Mesothelial cell of epicardium (in vitro differentiated cells): ENCODE results near the gene FCER1G. TPM values are rescaled to one million over a fixed set of nuclear protein-coding genes. Genes with fewer than 3 reads are reported as not detected.
"Not testable (repeated sequence)": the region's sequence is repeated elsewhere in the genome, so short reads cannot be mapped to it uniquely, and the experiment has no call there.

ENCODE experiments used
- DNase-seq, 2 experiments: peaks; one replicate each; pipeline ENCODE4 v3.0.0; 2021; ENCODE audit warnings: low spot score in 2 of 2; ENCODE audit not compliant: unreplicated experiment in 2 of 2
- H3K27ac Mint-ChIP-seq: 2 replicates; pipeline ENCODE4 v1.8.0; 2021; ENCODE audit warnings: mixed read lengths
- H3K27me3 Mint-ChIP-seq: 2 replicates; pipeline ENCODE4 v1.8.0; 2021; ENCODE audit warnings: low read depth, mixed read lengths
- H3K36me3 Mint-ChIP-seq: 2 replicates; pipeline ENCODE4 v1.8.0; 2021; ENCODE audit warnings: mixed read lengths
- H3K4me1 Mint-ChIP-seq: 2 replicates; pipeline ENCODE4 v1.8.0; 2021; ENCODE audit warnings: mixed read lengths
- H3K4me3 Mint-ChIP-seq: 2 replicates; pipeline ENCODE4 v1.8.0; 2021; ENCODE audit warnings: mild to moderate bottlenecking, moderate library complexity, mixed read lengths
- H3K9me3 Mint-ChIP-seq: 2 replicates; pipeline ENCODE4 v1.8.0; 2021; ENCODE audit warnings: mixed read lengths
- CTCF ChIP-seq: fragments of 200-600 bp; sonication (generic); IDR thresholded peaks from one replicate; pipeline ENCODE4 v1.5.0; 2021; ENCODE audit warnings: antibody characterized with exemption; ENCODE audit not compliant: unreplicated experiment
- total RNA-seq: library from RNA; stranded (reverse); gene quantifications from 3 replicates; pipeline ENCODE4 v1.2.1, GENCODE V29; 2021

FCER1G gene
- total RNA-seq, 1 donor from 2014 or later = 0.40 TPM

- TF ChIP-seq CTCF = no peak
- Mint-ChIP-seq H3K27ac (no peak overlapping the region), H3K4me1 (no peaks in the 10 kb centered on the region), H3K4me3 (no peak overlapping the region), H3K27me3 (peaks cover 4% of the 10 kb centered on the region), H3K9me3 (peaks cover 10% of the 10 kb centered on the region), H3K36me3 (no peaks in the 10 kb centered on the region)
- no peak for DNase-seq
Measured at GRCh38 chr1:161250829-161251228, 35.7 kb downstream of the FCER1G start.

- no peak for TF ChIP-seq CTCF
- Mint-ChIP-seq H3K27ac (no peak overlapping the region), H3K9me3 (peaks cover 16% of the 10 kb centered on the region), H3K36me3 (no peaks in the 10 kb centered on the region), H3K4me1 (no peaks in the 10 kb centered on the region), H3K4me3 (no peak overlapping the region), H3K27me3 (peaks cover 4% of the 10 kb centered on the region)
- DNase-seq = no peak
Measured at GRCh38 chr1:161251579-161251978, 36.5 kb downstream of the FCER1G start.

GRCh38 chr1:161255302-161255701 is 40.2 kb downstream of the FCER1G start:
- H3K4me1 Mint-ChIP-seq, DNase-seq, H3K4me3 Mint-ChIP-seq, H3K36me3 Mint-ChIP-seq, H3K27ac Mint-ChIP-seq: not testable (repeated sequence)
- Mint-ChIP-seq H3K27me3 (peaks cover 35% of the 10 kb centered on the region), H3K9me3 (peaks cover 20% of the 10 kb centered on the region)

- H3K9me3 Mint-ChIP-seq = peaks cover 20% of the 10 kb centered on the region
- H3K27ac Mint-ChIP-seq, H3K4me3 Mint-ChIP-seq, H3K36me3 Mint-ChIP-seq, H3K4me1 Mint-ChIP-seq, DNase-seq: not testable (repeated sequence)
- H3K27me3 Mint-ChIP-seq = peaks cover 42% of the 10 kb centered on the region
Measured at GRCh38 chr1:161255955-161256520, 40.9 kb downstream of the FCER1G start.

- not testable (repeated sequence) for H3K4me1 Mint-ChIP-seq, DNase-seq, H3K27ac Mint-ChIP-seq, H3K36me3 Mint-ChIP-seq, H3K4me3 Mint-ChIP-seq
- Mint-ChIP-seq H3K9me3 (peaks cover 20% of the 10 kb centered on the region), H3K27me3 (peaks cover 52% of the 10 kb centered on the region)
Measured at GRCh38 chr1:161257109-161257508, 42.0 kb downstream of the FCER1G start.

- peak within 1 kb of the TSS; percentile 58 for H3K4me3 Mint-ChIP-seq
- no peak for TF ChIP-seq CTCF
- peaks cover 7% of the 10 kb centered on the region for H3K36me3 Mint-ChIP-seq
- H3K4me1 Mint-ChIP-seq = peaks cover 7% of the 10 kb centered on the region
- peaks cover 57% of the 10 kb centered on the region for H3K27me3 Mint-ChIP-seq
- peak in 1 of 2 experiments; percentile 50 for DNase-seq
- no peak within 1 kb of the TSS for H3K27ac Mint-ChIP-seq
- peaks cover 20% of the 10 kb centered on the region for H3K9me3 Mint-ChIP-seq
Measured at GRCh38 chr1:161258439-161259344, 43.6 kb downstream of the FCER1G start, which contains the start of gene PCP4L1. PCP4L1 (plus strand) TSS chr1:161258745; CDS start chr1:161258975, 230 bp downstream.

GRCh38 chr1:161259345-161259702 is 44.2 kb downstream of the FCER1G start:
- H3K9me3 Mint-ChIP-seq = peaks cover 20% of the 10 kb centered on the region
- peaks cover 57% of the 10 kb centered on the region for H3K27me3 Mint-ChIP-seq
- peaks cover 7% of the 10 kb centered on the region for H3K4me1 Mint-ChIP-seq
- no peak for DNase-seq
- no peak overlapping the region for H3K27ac Mint-ChIP-seq
- H3K36me3 Mint-ChIP-seq = peaks cover 7% of the 10 kb centered on the region
- peak overlapping the region; percentile 58 for H3K4me3 Mint-ChIP-seq
- no peak for TF ChIP-seq CTCF
